GM19324 (cell line): ENCODE data around the gene OR4C46.
"Not testable (repeated sequence)": the region's sequence is repeated elsewhere in the genome, so short reads cannot be mapped to it uniquely, and the experiment has no call there.

Experiments used
- ATAC-seq: cut with Tn5 transposase; IDR thresholded peaks from one replicate; pipeline ENCODE4 v1.9.1; 2021; ENCODE audit warnings: mild to moderate bottlenecking, moderate library complexity; ENCODE audit not compliant: unreplicated experiment, low FRiP score

OR4C46 gene

DNA sequence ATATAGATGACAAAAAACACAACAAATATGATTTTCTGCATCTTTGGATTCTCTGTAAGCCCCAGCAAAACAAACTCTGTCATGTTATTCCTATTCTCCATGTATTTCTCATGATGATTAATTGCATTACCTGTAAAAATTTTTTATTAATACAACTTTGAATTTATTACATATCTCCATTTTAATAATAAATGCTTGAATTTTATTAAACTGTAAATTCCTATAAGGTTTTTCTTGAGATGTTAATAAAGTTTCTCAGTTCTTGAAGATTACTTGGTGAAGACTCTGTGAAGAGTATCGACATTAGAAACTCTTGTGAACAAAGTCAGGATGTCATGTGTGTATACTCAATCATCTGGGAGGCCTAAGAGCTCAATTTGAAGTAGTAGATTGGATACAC lies at the start of gene OR4C46:
Gene OR4C46 (minus strand): TSS at position 101 of the 400 bp plus-strand sequence. CDS start 0 bp downstream, at position 101.
- no peak for ATAC-seq

DNA sequence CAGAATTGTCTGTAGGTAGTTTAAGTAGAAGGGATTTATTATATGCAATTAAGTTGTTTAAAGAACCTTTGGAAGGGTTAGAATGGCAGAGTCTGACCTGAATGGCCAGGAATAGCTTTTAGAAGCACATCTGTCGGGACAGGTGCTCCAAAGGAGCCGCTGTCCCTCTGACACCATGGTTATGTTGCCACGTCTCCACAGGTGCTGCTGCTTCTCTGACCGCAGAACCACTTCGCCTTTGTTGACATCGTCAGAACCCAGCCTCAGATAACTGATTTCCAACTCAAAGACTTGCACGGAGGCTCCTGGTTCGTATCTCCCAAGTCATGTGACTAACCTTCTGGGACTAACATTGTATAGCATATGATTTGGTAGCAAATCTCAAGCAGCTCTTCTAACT lies 41.8 kb upstream of the OR4C46 start:
- not testable (repeated sequence) for ATAC-seq

DNA sequence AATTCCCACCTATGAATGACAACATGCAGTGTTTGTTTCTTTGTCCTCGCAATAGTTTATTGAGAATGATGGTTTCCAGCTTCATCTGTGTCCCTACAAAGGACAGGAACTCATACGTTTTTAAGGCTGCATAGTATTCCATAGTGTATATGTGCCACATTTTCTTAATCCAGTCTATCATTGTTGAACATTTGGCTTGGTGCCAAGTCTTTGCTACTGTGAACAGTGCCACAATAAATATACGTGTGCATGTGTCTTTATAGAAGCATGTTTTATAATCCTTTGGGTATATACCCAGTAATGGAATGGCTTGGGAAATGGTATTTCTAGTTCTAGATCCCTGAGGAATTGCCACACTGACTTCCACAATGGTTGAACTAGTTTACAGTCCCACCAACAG lies 42.4 kb downstream of the OR4C46 start:
- not testable (repeated sequence) for ATAC-seq

DNA sequence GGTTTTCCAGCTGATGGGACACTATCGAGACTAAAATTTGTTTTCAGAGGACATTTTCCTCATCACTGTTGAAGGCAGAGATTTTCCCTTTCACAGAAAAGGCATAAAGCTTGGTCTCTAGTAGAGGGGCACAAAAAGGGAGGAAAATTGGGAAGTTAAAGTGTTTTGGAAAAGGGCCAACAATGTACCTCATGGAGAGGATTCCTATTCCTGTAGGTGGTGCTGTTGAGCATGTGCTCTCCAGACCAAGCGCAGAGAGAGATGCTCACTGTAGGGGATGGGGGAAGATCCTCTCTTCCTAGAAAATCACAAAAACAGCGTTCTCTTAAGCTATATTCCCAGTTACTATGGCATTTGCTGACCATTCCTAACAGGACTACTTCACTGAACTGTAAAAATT lies 44.9 kb downstream of the OR4C46 start:
- ATAC-seq = no peak

DNA sequence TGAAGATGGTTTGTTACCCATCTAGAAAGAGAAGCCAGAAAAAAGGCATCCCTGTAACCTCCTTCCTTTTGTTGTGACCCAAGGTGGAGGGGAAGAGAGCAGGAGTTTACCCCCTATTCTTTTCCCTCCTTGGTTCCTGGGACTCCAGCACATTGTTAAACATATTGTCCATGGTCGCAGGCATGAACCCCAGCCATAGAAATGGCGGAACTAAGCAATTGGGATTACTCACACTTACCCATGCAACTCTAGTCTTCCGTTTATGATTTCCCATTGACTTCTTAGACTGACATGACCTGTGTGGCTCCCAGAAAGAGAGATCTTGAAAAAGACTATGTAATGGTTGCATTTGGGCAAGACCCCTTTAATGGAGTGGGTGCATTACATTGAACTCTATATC lies 45.4 kb downstream of the OR4C46 start:
- no peak for ATAC-seq
